ENCODE measurements around the gene PNPLA3.

DNA sequence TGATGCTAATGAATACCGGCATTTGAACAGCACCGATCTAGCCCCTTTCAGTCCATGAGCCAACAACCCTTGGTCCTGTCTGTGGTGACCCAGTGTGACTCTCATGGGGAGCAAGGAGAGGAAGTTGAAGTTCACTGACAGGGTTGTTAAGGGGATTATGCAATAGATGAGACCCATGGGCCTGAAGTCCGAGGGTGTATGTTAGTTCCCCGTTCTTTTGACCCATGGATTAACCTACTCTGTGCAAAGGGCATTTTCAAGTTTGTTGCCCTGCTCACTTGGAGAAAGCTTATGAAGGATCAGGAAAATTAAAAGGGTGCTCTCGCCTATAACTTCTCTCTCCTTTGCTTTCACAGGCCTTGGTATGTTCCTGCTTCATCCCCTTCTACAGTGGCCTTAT lies 4.9 kb downstream of the PNPLA3 start:
- TF ChIP-seq EZH2phosphoT487 (IDR thresholded peaks at IDR 0.05; ENCODE audit: low read depth, severe bottlenecking, unreplicated experiment), result no peak
- TF ChIP-seq, protein P1, sequence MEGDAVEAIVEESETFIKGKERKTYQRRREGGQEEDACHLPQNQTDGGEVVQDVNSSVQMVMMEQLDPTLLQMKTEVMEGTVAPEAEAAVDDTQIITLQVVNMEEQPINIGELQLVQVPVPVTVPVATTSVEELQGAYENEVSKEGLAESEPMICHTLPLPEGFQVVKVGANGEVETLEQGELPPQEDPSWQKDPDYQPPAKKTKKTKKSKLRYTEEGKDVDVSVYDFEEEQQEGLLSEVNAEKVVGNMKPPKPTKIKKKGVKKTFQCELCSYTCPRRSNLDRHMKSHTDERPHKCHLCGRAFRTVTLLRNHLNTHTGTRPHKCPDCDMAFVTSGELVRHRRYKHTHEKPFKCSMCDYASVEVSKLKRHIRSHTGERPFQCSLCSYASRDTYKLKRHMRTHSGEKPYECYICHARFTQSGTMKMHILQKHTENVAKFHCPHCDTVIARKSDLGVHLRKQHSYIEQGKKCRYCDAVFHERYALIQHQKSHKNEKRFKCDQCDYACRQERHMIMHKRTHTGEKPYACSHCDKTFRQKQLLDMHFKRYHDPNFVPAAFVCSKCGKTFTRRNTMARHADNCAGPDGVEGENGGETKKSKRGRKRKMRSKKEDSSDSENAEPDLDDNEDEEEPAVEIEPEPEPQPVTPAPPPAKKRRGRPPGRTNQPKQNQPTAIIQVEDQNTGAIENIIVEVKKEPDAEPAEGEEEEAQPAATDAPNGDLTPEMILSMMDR (IDR thresholded peaks at IDR 0.05; ENCODE audit: poor library complexity), result no peak

Measured in hepatocyte (in vitro differentiated cells).